CD4-positive, alpha-beta T cell treated with Interleukin-21 for 1 hour (primary cell): ENCODE results near the gene CRTAC1.
"Not testable (repeated sequence)": the region's sequence is repeated elsewhere in the genome, so short reads cannot be mapped to it uniquely, and the experiment has no call there.

Experiments used
- DNase-seq: peaks from one replicate; pipeline ENCODE4 v3.0.0-alpha.2; 2020

Gene CRTAC1

DNA sequence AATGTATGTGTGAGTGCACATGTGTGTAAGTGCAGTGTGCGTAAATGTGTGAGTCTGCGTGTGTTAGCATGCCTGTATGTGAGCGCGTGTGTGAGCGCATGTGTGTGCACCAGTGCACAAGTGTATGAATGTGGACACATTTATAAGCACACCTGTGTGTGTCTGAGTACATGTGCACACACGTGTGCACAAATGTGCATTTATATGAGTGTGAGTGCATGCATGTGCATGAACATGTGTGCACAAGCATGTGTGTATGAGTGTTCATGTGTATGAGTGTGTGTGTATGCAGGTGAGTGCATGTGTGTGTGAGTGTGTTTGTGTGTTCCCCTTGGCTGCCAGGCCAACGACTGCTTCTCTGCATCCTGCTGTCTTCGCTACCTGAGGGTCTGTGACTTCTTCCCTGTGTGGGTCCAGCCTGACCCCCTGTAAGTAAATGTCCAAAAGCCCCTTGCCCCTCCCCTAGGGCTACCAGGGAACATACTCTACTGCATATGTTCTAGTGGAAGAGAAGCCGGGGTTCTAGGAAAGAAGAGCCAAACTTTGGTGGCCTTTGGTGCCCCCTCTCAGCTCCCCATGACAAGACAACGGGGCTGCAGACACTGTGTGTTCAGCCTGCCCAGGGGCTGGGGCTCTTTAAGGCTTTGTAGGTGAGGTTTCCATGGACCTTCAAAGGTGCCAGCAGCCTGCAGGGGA, 163.7 kb downstream of the CRTAC1 start:
- no peak for DNase-seq

DNA sequence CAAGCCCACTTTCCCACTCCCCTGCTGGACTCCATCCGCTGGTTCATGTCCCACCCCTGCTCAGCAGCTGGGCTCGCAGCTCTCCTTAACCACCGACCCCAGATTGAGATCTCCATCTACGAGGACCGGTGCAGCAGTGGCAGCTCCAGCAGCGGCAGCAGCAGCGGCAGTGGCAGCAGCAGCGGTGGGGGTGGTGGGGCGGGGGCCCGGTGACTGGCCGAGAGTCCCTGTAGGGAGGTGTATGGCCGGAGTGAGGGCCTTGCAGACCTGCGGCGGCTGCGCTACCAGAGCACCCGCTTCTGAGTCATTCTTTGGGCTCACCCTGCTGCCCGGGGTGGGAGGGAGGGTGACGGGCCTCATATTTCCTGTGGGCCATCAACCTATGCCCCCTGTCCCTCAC, 164.9 kb downstream of the CRTAC1 start:
- no peak for DNase-seq

DNA sequence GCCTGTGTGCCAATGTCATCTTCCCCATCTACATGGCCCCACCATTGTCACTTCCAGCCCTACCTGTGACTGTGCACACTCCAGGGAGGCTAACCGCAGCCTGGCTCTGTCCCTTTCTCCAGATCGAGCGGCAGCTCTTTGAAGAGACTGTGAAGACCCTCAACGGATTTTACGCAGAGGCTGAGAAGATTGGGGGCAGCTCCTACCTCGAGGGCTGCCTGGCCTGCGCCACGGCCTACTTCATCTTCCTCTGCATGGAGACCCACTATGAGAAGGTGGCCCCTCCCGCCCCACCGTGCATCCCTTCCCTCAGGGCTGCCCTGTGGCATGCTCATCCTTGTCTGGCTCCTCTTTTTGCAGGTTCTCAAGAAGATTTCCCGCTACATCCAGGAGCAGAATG, 166.6 kb downstream of the CRTAC1 start:
- no peak for DNase-seq

DNA sequence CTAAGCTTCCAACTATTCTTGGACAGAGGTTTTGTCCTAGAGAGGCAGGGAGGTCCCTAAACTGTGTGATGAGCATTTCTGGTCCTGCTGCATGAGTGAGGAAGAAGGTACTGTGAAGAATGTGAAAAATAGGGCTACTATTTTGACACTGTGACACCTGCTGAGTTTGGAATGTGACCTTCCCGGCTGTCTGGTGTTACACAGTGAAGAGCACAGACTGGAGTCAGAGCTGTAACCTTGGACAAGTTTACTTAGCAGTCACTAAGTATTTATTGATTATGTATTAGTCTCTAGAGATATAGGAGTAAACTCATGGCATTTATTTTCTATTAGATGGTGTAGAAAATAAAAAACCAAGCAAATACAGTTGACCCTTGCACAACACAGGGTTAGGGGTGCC, 168.5 kb downstream of the CRTAC1 start:
- no peak for DNase-seq

DNA sequence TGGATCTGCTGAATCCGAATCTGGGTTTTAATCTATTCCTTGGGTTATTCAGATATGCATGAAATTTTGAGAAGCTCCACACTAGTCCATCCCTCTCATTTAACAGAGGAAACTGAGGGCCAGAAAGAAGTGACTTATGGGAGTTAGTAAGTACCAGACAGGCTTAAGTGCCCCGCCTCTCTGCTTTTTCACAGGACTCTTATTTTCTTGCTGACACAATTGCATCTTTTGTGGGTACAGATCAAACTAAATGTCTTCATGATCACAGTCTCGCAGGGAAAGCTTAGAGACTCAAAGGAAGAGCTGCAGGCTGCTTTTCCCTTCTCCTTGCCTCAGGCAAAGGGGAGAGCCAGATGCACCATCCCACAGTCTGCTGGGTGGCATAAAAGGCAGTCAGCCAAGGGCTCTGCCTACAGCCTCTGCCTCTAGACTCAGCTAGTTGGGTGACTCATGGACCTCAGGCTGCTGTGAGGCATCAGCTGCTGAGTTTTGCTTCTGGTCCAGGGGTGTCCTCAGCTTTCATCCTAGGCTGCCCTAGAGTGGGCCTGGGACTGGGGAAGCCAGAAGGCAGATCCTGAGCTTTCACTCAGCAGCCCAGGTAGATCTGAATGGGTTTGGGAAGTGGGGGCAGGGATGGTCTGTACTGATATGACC, 169.2 kb downstream of the CRTAC1 start:
- DNase-seq, result no peak

DNA sequence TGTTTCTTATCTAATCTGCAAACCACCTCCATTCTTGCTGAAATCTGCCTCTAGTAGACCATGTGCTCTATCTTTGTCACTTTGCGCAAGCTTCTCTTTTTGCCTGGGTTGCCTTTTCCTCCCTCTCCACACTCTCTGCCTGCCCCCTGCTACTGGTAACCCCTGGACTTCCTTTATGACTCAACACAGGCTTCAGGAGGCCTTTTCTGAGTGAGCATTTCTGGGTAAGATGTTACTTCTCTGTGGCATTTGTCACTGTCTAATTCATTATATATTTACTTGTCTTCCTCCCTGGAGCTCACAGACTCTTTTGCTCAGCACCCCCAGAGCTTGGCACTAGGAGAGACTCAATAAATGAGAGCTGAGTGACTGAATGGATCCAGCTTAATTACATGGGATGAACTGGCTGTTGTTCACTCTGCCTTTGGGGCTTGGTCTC, 172.4 kb downstream of the CRTAC1 start:
- DNase-seq, result no peak

DNA sequence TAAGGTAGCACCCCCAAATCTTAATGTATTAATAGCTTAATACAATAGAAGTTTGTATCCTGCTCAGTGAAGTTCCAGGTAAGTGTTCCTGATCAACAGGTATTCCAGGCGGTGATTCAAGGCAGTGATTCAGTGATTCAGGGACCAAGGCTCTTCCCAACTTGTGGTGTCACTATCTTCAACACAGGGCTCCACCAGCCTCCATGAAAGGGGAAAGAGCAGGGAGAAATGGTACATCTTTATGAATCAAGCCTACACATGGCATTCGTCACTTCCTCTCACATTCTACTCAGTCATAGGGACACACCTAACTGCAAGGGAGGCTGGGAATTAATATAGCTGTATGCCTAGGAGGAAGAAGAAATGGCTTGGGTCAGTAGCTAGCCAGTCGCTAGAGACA, 175.7 kb downstream of the CRTAC1 start:
- DNase-seq, result no peak

DNA sequence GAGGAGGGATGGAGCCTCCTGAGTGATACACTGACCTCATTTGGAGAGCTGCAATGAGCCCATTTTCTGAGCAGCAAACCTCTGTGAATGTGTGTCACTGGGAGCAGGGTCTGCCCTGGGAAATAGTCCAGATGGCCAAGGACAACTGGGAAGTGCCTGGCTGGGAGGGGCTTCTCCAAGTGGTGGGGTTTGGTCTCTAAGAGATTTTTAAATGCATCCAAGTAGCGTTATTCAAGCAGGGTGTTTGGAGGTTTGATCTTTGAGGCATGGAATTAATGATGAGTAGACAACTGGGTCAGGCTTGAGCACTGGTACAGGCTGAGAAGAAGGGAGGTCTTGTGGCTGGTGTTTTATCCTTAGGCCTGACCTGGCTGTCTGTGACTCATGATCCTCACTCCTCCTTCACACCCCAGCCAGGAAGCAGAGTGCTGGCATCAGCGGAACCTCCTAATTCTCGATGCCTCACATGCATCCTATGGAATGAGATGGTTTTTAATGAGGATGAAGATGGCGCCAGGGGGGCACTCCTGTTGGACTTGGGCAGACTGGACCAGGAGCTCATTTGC, 177.5 kb downstream of the CRTAC1 start:
- no peak for DNase-seq

DNA sequence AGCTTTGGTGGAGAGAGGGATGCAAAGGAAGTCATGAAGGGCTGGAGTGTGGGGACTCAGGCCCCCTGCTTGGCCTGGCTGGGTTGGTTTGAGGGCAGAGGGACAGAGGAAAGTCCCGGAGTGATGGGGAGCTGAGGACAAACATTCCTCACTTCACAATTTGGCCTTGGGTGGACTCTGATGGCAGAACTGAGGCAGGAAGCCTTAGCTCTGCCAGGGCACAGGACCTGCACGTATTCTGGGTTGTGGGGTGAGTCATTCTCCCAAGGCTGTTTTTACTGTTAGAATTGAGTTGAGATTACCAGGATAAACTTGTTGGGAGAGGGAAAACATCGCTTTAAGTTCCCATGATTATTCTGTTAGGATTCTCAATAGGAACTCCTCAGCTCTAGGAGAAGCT, 178.1 kb downstream of the CRTAC1 start:
- no peak for DNase-seq

DNA sequence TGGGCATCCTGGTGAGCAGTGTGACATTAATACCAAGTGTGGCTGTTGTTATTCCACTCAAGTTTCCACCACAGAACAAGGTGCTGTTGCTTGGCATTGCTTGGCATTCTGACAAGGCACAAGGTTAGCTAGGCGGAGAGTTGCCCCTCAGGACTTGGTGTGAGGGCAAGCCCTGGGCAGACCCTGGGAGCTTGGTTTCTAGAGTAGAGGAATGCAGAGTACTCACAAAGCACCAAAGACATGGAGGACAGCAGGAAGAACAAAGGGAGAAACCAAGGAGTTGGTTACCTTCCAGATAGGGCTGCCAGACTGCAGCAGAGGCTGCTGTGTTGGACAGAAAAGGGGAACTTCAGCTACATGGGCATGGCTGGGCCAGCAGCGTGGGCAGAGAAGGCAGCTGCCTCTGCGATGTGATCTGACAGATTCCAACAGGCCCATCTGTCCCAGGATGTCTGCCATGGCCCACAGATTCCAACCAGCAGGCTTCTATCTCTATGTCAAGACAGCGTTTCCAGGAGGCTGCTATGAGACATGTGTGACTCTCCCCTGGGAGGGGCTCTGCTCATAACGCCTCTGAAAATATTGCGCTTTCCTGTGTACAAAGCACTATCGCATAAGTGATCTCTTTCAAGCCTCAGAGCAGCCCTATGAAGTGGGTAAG, 178.9 kb downstream of the CRTAC1 start:
- peak; percentile 45 for DNase-seq

DNA sequence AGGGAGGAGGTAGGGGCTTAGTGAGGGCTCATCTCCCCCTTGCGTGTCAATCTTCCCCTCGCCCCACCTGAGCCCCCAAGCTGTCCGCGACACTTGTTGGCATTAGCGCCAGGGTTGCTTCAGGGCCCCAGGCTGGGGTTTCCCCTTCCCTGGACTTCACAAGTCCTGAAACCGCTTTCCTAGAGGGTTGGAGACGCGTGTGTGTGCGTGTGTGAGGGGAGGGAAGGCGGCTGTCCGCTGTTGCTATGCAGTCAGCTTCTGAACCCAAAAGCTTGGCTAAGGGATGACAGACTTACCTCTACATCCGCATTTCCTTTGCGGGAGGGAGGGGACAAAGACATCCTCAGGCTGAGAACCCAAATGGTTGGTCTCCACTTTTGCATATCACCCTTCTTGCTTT, 180.0 kb downstream of the CRTAC1 start:
- DNase-seq, result peak; percentile 35

DNA sequence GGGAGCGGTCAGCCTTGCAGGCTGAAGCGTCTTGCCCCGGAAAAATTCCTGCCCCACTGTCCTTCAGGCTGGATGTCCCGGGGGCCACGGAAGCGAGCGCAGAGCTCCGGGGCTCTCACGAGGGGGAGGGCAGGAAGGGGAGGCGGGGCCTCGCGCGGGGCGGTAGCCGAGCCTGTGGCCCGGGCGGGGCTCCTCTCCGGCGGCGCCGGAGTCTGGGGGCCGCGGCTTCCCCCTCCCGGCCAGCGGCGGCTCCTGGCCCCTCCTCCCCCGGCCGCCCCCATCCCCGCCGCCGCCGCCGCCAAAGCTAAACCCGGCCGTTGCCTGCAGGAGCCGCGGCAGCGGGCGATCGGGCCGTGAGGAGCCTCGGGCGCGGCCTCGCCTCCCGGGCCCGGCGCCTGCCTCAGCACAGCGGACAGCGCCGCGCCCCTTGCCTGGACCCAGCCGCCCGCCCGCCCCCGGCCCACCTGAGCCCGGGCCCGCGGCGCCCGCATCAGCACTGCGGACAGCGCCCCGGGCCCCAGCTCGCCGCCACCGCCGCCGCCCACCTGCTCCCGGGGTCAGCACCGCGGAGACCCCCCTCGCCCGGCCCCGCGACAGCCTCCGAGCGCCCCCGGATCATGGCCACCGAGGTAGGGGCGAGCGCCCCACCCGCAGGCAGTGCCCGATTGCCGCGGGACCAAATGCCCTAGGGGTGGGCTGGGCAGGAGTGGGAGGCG, 180.6 kb downstream of the CRTAC1 start, which contains the start of gene GOLGA7B:
Gene GOLGA7B (plus strand): TSS at position 157 of the 716 bp plus-strand sequence. CDS start 461 bp downstream, at position 618.
- peak; percentile 62 for DNase-seq

DNA sequence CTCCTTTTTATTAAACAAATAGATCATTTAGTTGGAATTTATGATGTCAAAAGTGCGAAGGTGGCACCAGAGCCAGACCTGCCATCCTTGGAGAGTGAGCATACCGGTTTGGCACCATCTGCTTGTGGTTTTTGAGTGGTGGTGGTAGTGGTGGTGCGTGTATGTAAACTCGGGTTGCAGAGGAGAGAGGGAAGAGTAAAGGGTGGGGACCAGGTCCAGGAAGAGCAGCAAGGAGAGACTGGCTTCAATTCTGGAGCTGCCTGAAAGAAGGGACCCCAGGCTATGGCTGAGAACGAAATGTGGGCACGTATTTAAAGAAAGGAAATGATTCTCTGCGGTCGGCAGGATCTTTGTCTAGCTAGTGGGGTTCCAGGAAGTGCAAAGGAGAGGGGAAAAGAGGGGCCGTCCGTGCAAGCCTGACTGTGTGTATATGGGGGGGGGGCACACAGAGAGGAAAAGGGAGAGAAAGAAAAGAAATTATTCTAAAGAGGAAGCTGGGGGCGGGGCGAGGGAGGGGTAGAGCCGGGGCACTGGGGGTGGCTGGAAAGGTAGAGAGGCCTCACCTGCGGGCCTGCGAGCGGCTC, 181.2 kb downstream of the CRTAC1 start:
- peak; percentile 35 for DNase-seq

DNA sequence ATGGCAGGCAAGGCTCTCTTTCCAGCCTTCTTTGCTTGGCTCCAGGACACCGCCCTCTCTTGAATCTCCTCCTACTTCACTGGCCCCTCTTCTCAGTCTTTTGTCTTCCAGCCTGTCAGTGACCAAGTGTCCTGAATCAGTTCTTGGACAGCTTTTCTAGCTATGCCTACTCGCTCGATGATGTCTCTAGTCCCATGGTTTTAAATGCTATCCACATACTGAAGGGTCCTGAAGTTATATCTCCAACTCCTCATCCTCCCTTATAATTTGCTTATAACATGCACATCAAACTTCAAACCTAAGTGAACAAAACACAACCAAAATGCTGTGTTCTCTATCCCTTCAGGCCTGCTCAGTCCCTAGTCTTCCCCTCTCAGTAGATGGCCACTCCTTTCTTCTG, 185.7 kb downstream of the CRTAC1 start:
- DNase-seq, result no peak

DNA sequence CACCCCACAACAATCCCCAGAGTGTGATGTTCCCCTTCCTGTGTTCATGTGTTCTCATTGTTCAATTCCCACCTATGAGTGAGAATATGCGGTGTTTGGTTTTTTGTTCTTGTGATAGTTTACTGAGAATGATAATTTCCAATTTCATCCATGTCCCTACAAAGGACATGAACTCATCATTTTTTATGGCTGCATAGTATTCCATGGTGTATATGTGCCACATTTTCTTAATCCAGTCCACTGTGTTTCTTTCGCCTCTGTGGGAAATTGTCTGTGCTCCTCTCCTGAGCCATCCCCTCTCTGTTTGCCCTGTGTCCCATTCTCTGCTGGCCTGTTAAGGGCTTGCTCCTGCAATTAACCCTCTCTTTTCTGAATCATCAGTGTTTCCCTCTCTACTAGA, 186.4 kb downstream of the CRTAC1 start:
- not testable (repeated sequence) for DNase-seq

DNA sequence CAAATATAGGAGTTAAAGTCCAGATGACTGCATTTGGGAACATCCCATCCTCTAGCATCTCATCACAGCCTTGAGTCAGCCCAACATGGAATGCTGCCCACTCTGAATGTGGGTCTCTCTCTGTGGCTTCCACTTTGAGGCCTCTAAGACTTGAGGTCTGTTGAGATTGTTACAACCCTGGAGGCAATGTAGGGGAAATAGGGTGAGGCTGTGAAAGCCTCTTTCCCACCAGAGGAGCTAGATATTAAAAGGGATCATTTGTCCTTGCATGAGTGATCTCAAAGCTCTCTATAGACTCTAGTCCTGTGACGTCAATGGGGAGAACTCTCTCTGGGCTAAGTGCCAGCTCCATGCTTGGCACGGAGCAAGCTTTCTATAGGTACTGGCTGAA, 187.1 kb downstream of the CRTAC1 start:
- no peak for DNase-seq

DNA sequence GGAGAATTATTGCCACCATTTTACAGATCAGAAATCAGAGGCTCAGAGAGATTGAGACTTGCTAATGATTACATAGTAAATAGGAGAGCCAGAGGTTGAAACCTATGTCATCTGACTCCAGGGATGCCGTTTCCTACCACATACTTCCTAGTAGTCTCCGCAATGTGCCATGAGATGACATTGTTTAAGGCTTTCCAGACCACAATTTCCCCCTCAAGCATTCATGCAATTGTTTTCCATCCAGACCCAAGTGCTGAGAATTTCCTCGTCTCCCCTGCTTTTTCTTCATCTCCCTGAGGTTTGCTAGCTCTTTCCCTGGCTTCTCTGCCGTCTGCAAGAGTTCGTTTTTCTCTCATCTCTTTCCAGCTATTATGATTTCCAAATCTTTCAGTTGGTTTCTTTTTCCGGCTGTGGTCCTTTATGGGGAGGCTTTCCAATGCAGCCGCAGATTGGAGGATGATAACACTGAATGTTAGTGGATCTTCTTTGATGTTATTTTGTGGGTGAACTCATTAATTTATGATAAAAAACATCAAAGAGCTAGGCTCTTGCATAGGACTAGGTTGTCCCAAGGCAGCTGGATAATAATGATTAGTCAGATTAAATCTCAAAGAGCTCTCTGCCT, 187.7 kb downstream of the CRTAC1 start:
- DNase-seq, result no peak

DNA sequence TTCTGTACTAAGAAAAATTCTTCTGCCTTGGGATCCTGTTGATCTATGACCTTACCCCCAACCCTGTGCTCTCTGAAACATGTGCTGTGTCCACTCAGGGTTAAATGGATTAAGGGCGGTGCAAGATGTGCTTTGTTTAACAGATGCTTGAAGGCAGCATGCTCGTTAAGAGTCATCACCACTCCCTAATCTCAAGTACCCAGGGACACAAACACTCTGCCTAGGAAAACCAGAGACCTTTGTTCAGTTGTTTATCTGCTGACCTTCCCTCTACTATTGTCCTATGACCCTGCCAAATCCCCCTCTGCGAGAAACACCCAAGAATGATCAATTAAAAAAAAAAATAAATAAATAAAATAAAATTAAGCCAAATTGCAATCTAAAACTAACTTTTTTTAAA, 188.3 kb downstream of the CRTAC1 start:
- not testable (repeated sequence) for DNase-seq

DNA sequence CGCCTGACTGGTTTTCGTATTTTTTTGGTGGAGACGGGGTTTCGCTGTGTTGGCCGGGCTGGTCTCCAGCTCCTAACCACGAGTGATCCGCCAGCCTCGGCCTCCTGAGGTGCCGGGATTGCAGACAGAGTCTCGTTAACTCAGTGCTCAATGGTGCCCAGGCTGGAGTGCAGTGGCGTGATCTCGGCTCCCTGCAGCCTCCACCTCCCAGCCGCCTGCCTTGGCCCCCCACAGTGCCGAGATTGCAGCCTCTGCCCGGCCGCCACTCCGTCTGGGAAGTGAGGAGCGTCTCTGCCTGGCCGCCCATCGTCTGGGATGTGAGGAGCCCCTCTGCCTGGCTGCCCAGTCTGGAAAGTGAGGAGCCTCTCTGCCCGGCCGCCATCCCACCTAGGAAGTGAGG, 189.3 kb downstream of the CRTAC1 start:
- DNase-seq, result not testable (repeated sequence)

DNA sequence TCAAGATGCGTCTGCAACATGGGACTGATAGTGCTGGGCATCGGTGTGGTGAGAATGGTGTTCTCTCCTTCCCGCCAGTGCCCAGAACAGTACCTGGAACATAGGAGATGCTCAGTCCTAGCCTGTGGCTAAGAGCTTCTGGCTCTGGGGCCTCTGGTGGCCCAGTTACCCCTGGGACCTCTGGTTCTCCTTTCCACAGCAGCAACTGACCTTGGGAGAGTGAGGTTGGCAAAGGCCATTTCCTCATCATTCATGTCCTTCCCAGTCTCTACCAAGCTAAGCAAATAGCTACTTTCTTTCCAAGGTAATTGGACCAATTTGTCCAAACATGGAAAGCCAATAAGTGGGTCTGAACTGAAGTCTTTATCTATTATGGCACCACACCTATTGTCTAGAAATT, 192.3 kb downstream of the CRTAC1 start:
- no peak for DNase-seq

DNA sequence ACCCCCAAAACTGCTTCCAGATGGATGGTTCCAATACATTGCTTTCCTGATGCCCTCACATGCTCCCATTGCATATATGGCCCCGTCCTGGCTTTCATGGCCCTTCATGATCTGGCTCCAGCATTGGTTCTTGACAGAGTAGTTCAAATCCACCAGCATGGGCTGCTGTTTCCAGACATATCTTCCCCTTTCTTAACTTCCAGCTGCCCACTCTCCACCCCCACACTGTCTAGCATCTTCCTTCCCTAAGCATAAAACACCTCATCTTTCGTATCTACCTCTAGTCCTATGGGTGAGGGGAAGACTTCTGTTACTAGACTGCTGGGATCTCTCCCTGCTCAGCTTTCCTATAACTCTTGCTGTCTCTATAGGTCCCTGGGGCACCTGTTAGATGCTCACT, 194.0 kb downstream of the CRTAC1 start:
- DNase-seq, result no peak

DNA sequence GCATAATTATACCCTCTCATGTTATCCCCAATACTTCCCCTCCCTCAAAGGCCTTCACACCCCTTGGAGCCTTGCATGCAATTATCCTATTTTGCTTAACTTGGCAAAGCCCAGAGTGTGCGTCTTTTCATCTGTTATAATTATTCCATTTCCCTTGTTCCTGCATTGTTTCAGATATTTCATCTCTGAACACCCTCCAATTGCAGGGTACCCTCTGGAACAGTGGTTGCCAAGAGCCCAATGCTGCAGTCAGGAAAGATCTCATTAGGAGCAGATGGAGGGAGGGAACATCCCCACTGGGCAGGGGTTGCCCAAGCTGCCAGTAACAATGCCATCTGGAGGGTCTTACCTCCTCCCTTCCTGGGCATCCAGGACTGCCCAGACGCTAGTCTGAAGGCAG, 199.2 kb downstream of the CRTAC1 start:
- no peak for DNase-seq
